Activated naive CD8-positive, alpha-beta T cell treated with anti-CD3 and anti-CD28 coated beads for 36 hours (primary cell): Measurements from ENCODE around the gene NSL1. TPM values are rescaled to one million over a fixed set of nuclear protein-coding genes. Genes with fewer than 3 reads are reported as not detected.
"Not testable (repeated sequence)": the region's sequence is repeated elsewhere in the genome, so short reads cannot be mapped to it uniquely, and the experiment has no call there.

Source experiments
- DNase-seq: peaks from one replicate; pipeline ENCODE4 v3.0.0; 2021
- H3K27ac Mint-ChIP-seq: one replicate; pipeline ENCODE4 v1.8.0; 2022; ENCODE audit warnings: mild to moderate bottlenecking, moderate library complexity, mixed read lengths
- H3K27me3 Mint-ChIP-seq: one replicate; pipeline ENCODE4 v1.8.0; 2022; ENCODE audit warnings: mild to moderate bottlenecking, mixed read lengths
- H3K36me3 Mint-ChIP-seq: one replicate; pipeline ENCODE4 v1.8.0; 2021; ENCODE audit warnings: mild to moderate bottlenecking, mixed read lengths
- H3K4me1 Mint-ChIP-seq: one replicate; pipeline ENCODE4 v1.8.0; 2021; ENCODE audit warnings: mixed read lengths
- H3K4me3 Mint-ChIP-seq: one replicate; pipeline ENCODE4 v1.8.0; 2022; ENCODE audit warnings: mild to moderate bottlenecking, moderate library complexity, mixed read lengths
- H3K9me3 Mint-ChIP-seq: one replicate; pipeline ENCODE4 v1.8.0; 2022; ENCODE audit warnings: mixed read lengths
- total RNA-seq, 2 experiments: library from RNA; stranded (reverse); gene quantifications; one replicate each; pipeline ENCODE4 v1.2.3, GENCODE V29; 2021

Gene NSL1
- total RNA-seq, 2 experiments from 2014 or later = 35.7 to 36.7 TPM

DNA sequence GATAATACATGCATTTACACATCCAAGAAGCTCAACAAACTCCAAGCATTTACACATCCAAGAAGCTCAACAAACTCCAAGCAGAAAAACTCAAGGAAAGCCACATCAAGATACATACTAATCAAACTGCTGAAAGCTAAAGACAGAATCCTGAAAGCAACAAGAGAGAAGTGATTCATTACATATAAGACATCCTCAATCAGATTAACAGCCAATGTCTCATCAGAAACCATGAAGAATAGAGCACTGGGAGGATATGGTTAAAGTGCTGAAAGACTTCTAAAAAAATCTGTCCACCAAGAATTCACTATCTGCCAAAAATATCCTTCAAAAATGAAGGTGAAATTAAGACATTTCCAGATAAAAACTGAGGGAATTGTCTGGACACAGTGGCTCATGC, 46.3 kb downstream of the NSL1 start:
- Mint-ChIP-seq H3K9me3 (peaks cover 16% of the 10 kb centered on the region), H3K27ac (no peak overlapping the region), H3K27me3 (no peaks in the 10 kb centered on the region), H3K36me3 (peaks cover 37% of the 10 kb centered on the region), H3K4me1 (peaks cover 41% of the 10 kb centered on the region), H3K4me3 (no peak overlapping the region)
- no peak for DNase-seq

DNA sequence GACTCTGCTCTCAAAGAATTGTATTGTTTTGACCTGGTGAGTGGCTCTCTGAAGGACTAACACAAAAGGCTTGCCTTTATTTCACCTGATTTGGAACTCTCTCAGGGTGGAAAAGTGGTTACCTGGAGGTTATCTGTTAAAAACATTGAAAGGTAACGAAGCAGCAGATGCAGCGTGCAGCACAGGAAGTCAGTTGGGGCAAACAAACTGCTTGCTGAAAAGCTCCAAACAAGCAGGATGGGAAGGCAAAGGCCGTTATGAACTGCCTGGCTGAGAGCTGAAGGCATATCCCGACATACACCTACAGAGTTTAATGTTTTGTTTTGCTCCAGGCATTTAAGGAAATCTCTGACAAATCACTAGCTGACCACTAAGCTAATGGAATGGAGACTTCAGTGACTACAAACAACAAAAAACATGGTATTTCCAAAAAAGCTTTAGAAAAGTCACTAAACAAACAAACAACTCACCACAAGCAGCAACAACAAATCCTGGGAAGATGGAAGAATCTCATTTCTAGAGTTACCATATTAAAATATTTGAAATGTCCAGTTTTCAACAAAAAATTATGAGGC, 47.6 kb downstream of the NSL1 start:
- Mint-ChIP-seq H3K36me3 (peaks cover 38% of the 10 kb centered on the region), H3K4me1 (peaks cover 36% of the 10 kb centered on the region), H3K9me3 (peaks cover 16% of the 10 kb centered on the region), H3K27me3 (no peaks in the 10 kb centered on the region), H3K27ac (no peak overlapping the region), H3K4me3 (no peak overlapping the region)
- no peak for DNase-seq

DNA sequence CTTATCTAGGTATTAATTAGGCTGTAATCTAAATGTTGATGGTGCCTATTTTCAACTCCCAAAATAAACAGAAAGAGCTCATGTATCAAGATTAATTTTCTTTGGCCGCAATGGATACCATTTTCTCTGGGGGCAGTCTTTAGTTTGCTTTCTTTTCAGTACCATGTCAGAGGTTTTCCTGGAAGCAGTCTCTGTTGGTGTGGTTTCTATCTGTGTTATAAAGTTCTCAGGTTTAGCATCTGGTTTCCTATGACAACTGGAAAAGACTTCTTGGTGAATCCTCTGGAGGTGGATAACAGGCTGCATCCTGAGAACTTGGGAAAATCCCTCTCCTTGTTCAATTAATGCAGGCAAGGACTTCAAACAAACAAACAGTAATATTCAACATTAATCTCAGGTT, 53.2 kb downstream of the NSL1 start:
- no peak for DNase-seq
- Mint-ChIP-seq H3K36me3 (peaks cover 39% of the 10 kb centered on the region), H3K4me3 (no peak overlapping the region), H3K4me1 (peaks cover 26% of the 10 kb centered on the region), H3K9me3 (peaks cover 11% of the 10 kb centered on the region), H3K27ac (peak overlapping the region; percentile 91), H3K27me3 (no peaks in the 10 kb centered on the region)

DNA sequence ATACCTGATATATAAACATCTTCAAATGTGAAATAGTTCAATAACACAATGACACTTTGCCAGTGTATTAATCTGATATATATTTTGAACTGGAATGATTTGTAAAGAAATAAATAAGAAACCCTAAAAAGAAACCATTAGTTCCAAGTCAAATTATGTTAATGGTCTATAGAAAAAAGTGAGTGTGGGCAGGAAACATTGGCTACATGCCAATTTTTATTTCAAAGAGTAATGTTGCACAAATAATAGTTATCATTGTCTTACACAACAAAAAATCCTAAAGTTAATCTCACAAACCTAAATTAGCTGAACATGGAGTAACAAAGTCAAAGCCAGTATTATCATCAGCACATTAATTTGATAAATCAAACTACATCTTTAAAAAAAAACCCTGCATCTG, 54.0 kb downstream of the NSL1 start:
- H3K9me3 Mint-ChIP-seq = peaks cover 11% of the 10 kb centered on the region
- no peak overlapping the region for H3K4me3 Mint-ChIP-seq
- peaks cover 25% of the 10 kb centered on the region for H3K4me1 Mint-ChIP-seq
- DNase-seq = no peak
- H3K36me3 Mint-ChIP-seq = peaks cover 40% of the 10 kb centered on the region
- no peak overlapping the region for H3K27ac Mint-ChIP-seq
- no peaks in the 10 kb centered on the region for H3K27me3 Mint-ChIP-seq

DNA sequence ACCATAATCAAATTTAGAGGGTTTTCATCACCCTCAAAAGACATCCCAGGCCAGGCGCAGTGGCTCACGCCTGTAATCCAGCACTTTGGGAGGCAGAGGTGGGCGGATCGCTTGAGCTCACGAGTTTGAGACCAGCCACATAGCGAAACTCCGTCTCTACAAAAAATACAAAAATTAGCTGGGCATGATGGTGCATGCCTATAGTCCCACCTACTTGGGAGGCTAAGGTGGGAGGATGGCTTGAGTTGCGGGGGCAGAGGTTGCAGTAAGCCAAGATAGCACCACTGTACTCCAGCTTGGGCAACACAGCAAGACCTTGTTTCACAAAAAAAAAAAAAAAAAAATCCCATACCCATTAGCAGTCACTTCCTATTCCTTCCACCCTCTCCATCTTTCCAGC, 58.5 kb downstream of the NSL1 start:
- Mint-ChIP-seq H3K4me3 (no peak overlapping the region), H3K36me3 (peaks cover 23% of the 10 kb centered on the region), H3K27me3 (no peaks in the 10 kb centered on the region), H3K27ac (no peak overlapping the region), H3K4me1 (peaks cover 12% of the 10 kb centered on the region), H3K9me3 (no peaks in the 10 kb centered on the region)
- no peak for DNase-seq

DNA sequence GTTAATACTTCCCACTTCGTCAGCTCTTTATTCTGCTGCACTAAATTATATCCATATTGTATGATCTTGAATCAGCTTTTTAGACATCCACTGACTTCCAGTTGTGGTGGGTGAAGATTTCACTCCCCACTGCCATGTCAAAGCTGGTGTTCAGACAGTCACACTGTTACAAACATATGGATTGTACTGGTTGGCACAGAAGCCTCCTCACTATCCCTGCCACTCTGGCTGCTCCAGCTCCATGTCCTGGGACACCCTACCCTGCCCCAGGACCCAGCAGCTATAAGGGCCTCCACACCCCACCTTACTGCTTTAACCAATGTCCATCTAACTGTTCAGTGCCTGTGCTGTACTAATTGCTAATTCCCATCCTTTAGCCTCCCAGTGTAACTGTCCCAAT, 59.9 kb downstream of the NSL1 start:
- Mint-ChIP-seq H3K36me3 (peaks cover 22% of the 10 kb centered on the region), H3K27me3 (no peaks in the 10 kb centered on the region), H3K27ac (no peak overlapping the region), H3K4me3 (no peak overlapping the region), H3K4me1 (peaks cover 7% of the 10 kb centered on the region), H3K9me3 (no peaks in the 10 kb centered on the region)
- no peak for DNase-seq

DNA sequence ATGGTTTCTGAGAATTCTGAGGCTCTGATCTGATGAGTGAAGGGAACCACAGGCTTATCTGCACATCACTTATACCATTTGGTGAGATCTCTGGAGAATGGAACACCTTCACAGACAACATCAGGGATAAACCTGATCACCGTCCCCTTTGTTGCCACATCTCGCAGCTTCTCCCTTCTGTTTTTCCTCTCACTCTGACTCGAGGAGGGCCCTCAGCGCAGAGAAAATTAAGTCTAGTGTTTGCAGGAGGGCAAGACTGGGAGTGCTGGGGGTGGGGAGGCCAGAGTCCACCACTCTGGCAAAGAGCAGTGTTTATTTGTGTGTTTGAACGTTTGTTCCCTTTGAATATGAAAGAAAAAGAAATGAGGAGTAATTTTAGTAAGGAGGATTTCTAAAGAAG, 63.0 kb downstream of the NSL1 start:
- H3K27me3 Mint-ChIP-seq = no peaks in the 10 kb centered on the region
- H3K4me1 Mint-ChIP-seq = peaks cover 7% of the 10 kb centered on the region
- peaks cover 3% of the 10 kb centered on the region for H3K9me3 Mint-ChIP-seq
- DNase-seq = no peak
- peak overlapping the region; percentile 5 for H3K27ac Mint-ChIP-seq
- H3K36me3 Mint-ChIP-seq = peaks cover 31% of the 10 kb centered on the region
- H3K4me3 Mint-ChIP-seq = no peak overlapping the region

DNA sequence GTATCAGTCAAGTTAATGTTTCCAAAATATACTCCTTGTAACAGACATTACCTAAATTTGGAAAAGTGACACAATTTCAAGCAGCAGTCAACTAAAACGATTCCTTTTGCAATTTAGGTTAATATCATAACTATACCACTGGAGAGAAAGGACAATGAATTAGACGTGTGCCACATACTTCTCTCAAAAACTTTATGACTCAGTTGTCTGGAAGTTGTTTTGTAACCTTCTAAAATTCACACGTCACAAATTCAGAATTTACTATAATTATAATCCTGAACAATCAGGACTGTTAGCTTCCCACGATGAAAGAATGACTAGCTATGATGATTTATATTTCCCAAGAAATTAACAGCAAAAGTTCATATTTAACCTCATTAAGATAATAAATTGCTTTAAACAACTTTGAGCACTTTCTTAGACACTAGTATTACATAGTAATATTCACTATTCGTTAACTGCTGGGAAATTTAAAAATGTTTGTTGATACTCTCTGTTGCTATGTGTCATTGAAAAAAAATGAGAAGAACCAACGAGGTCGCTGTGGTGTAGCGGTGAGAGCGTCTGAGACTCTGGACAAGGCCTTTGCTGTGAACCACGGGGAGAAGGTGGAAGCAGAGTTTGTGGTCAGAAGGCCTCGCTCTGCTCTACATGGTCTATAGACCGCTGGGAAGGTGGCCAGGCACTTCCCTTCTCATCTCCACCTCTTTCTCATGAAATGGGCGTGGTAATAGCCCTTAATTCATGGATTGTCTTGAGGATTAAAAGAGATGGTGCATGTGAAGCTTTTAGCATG, 64.0 kb downstream of the NSL1 start:
- no peak for DNase-seq
- Mint-ChIP-seq H3K36me3 (peaks cover 34% of the 10 kb centered on the region), H3K4me3 (no peak overlapping the region), H3K9me3 (peaks cover 5% of the 10 kb centered on the region), H3K4me1 (peaks cover 10% of the 10 kb centered on the region), H3K27me3 (no peaks in the 10 kb centered on the region), H3K27ac (peak overlapping the region; percentile 54)

DNA sequence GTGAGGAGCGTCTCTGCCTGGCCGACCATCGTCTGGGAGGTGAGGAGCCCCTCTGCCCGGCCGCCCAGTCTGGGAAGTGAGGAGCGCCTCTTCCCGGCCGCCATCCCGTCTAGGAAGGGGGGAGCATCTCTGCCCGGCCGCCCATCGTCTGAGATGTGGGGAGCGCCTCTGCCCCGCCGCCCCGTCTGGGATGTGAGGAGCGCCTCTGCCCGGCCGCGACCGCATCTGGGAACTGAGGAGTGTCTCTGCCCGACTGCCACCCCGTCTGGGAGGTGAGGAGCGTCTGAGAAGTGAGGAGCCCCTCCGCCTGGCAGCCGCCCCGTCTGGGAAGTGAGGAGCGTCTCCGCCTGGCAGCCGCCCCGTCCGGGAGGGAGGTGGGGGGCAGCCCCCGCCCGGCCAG, 66.9 kb downstream of the NSL1 start:
- not testable (repeated sequence) for H3K27me3 Mint-ChIP-seq, H3K27ac Mint-ChIP-seq, H3K4me3 Mint-ChIP-seq, H3K9me3 Mint-ChIP-seq, DNase-seq
- Mint-ChIP-seq H3K4me1 (peaks cover 26% of the 10 kb centered on the region), H3K36me3 (peaks cover 32% of the 10 kb centered on the region)

DNA sequence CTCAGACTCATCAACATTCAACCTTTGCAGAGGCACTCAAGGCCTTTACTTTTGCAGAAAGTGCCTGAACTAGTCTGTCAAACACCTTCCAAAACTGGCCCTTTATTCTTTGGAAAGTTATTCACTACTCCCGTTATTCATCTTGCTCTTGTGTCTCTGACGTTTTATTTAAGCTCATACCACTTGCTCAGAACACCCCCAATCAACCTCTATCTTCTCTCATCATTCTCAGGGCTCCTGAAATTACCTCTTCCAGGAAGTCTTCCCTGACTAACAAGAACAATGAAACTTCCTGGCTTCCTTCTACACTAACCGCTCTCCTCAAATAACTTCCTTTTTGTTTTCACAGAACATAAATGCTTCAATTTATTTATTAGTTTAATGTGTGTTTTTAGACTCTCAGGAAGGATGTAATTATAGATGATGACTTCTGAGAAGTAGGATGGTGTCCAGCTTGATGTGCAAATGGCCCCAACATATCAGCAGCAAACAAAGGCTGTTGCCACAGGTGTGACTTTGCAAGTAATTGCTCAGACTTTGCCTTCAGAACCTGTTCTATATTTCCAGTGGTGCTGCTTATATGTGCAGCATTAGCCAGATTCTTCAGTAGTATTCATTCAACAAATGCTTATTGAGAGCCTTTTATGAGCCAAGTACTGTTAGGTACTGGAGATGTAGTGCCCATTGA, 69.2 kb downstream of the NSL1 start:
- peaks cover 5% of the 10 kb centered on the region for H3K9me3 Mint-ChIP-seq
- no peak for DNase-seq
- peaks cover 29% of the 10 kb centered on the region for H3K36me3 Mint-ChIP-seq
- peaks cover 21% of the 10 kb centered on the region for H3K4me1 Mint-ChIP-seq
- peaks cover 15% of the 10 kb centered on the region for H3K27me3 Mint-ChIP-seq
- H3K27ac Mint-ChIP-seq = peak overlapping the region; percentile 74
- H3K4me3 Mint-ChIP-seq = no peak overlapping the region

DNA sequence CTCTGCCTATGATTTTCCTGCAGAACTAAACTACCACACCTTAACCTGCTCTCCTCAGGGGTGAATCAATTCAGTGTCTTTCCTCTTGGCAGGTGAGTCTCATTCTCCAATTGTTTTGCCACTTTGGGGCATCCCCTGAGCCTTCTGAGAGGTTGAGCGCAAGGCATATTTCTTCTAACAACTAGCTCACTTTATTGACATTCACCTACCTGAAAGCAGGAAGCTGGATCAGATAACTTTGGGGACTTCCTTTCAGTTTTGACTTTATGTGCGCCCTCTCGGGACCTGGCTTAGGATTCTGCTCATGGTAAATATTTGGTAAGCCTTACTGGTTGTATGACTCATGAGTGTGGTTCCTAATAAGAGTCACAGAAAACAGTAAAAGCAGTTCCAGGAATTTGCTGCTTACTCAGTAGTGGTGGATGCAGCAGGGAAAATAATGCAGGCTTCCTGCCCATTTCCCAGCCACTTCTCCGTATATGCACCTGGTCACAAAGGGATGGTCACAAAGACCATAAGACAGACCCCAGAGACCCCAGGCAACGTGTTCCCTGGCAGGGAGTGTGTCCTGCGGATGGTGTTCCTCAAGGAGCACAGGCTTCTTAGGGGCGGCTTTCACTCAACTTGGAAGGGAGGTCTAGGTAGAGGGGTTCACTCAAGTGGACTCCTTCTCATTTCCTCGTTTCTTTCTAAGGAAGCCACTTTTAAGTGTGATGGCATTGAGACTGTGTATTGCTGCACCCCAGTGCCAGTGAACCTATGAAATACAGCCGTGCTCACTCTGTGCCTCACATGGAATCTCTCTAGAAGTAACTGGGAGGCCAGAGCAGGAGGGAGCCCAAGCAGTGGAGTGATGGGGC, 70.0 kb downstream of the NSL1 start:
- peaks cover 24% of the 10 kb centered on the region for H3K36me3 Mint-ChIP-seq
- H3K27ac Mint-ChIP-seq = peak overlapping the region; percentile 74
- peak; percentile 38 for DNase-seq
- peaks cover 5% of the 10 kb centered on the region for H3K9me3 Mint-ChIP-seq
- peak overlapping the region; percentile 11 for H3K4me3 Mint-ChIP-seq
- peaks cover 19% of the 10 kb centered on the region for H3K27me3 Mint-ChIP-seq
- peaks cover 19% of the 10 kb centered on the region for H3K4me1 Mint-ChIP-seq

DNA sequence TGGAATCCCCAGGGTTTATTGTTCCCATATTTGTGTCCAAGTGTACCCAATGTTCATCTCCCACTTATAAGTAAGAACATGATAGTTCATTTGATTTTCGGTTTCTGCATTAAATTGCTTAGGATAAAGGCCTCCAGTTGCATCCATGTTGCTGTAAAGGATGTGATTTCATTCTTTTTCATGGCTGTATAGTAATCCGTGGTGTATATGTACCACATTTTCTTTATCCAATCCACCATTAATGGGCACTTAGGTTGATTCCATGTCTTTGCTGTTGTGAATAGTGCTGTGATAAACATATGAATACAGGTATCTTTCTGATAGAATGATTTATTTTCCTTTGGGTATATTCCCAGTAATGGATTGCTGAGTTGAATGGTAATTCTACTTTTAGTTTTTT, 71.9 kb downstream of the NSL1 start:
- Mint-ChIP-seq H3K36me3 (peaks cover 14% of the 10 kb centered on the region), H3K27me3 (peaks cover 22% of the 10 kb centered on the region), H3K4me3 (no peak overlapping the region), H3K9me3 (peaks cover 5% of the 10 kb centered on the region), H3K27ac (no peak overlapping the region), H3K4me1 (peaks cover 19% of the 10 kb centered on the region)
- DNase-seq = no peak

DNA sequence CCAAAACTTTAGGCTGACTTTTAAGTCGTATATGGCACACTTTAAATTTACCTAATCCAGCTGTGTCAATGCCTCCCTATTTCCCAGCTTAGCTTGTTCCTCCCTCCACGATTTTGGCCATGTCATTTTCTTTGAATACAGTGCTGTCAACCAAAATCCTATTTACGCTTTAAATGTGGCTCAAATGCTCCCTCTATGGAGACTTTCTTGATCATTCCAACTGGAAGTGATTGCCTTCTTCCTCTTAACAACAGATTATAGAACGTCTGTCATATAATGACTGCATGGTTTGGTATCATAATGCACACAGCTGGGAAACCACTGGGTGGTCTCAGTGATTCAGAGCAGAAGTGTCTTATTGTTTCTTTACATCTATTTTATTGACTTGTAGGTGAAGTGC, 73.1 kb downstream of the NSL1 start:
- peaks cover 22% of the 10 kb centered on the region for H3K27me3 Mint-ChIP-seq
- peaks cover 19% of the 10 kb centered on the region for H3K4me1 Mint-ChIP-seq
- no peak overlapping the region for H3K27ac Mint-ChIP-seq
- DNase-seq = no peak
- H3K4me3 Mint-ChIP-seq = no peak overlapping the region
- H3K9me3 Mint-ChIP-seq = peaks cover 3% of the 10 kb centered on the region
- H3K36me3 Mint-ChIP-seq = peaks cover 7% of the 10 kb centered on the region

DNA sequence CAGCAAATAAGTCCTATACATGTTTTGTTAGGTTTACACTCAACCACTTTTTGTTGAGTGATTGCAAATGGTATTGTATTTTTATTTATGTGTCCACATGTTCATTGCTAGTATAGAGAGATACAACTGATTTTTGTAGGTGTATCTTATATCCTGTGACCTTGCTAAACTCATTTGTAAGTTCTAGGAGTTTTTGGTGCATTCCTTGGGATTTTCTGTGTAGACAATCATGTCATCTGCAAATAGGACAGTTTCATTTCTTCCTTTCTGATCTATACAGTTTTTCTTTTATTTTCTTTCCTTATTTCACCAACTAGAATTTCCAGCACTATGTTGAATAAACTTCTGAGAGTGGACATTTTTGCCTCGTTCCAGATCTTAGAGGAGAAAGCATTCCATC, 75.4 kb downstream of the NSL1 start:
- Mint-ChIP-seq H3K27me3 (peaks cover 22% of the 10 kb centered on the region), H3K9me3 (no peaks in the 10 kb centered on the region), H3K36me3 (no peaks in the 10 kb centered on the region), H3K27ac (no peak overlapping the region), H3K4me1 (peaks cover 2% of the 10 kb centered on the region), H3K4me3 (no peak overlapping the region)
- DNase-seq = no peak
